Central memory CD4-positive, alpha-beta T cell (primary cell): ENCODE data around the gene PDE4A.
A peak's percentile ranks its signal among the peaks of the same experiment; 100 is the strongest.
"Not testable (repeated sequence)": the region's sequence is repeated elsewhere in the genome, so short reads cannot be mapped to it uniquely, and the experiment has no call there.

Source experiments
- DNase-seq: peaks from one replicate; pipeline ENCODE4 v3.0.0; 2022

The PDE4A gene

DNA sequence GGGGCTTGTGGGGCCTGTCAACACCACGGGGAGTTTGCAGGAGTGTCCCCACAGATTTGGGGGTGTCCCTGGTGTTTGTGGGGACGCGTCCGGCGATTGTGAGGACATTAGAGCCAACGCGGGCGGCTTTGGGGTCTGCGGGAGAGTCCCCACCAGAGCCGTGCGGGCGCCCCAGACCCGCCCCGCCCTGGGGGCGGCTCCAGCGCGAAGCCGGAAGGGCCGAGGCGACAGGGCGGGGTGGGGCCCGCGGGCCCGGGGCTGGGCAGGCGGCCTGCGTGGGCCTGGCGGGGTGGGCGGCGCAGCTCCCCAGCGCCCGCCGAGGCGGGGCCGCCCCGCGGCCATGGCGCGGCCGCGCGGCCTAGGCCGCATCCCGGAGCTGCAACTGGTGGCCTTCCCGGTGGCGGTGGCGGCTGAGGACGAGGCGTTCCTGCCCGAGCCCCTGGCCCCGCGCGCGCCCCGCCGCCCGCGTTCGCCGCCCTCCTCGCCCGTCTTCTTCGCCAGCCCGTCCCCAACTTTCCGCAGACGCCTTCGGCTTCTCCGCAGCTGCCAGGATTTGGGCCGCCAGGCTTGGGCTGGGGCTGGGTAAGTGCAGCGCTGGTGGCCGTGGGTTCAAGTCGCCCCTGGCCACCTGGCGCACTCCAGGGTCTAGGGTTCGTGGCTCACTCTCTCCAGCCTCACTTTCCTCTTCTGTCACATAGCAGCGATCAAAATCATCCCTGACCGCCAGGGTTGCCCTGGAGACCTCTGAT lies 10.3 kb downstream of the PDE4A start:
- DNase-seq: no peak

DNA sequence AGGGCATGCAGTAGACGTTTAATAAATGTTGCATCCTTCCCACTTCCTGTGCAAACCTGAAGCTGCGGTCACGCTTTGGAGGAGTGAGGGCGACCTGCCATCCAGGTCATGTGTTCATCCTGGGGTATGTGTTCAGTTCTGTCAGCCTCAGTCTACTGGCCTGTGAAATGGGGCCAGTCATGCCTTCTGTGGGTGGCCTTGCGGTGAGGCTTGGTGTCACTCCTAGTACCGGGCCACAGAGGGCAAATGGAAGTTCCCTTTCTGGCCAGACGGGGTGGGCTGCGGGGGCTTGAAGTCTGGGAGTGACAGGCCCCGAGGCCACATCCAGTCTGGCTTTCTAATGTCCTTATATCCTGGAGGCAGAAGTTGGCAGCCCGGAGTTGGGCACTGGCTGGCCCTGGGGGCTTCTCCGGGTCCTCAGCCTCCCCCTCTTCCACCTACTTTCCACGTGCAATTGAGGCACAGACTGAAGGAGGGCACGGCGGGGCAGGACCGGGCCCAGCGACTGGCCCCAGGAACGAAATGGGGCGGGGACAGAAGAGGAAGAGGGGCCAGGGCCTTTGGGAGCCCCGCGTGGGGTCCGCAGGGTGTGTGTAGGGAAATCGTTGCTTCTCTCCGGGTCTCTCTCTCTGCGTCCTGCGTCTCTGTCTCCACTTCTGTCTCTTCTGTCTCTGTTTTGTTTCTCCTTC lies 11.1 kb downstream of the PDE4A start:
- peak; percentile 54 for DNase-seq

DNA sequence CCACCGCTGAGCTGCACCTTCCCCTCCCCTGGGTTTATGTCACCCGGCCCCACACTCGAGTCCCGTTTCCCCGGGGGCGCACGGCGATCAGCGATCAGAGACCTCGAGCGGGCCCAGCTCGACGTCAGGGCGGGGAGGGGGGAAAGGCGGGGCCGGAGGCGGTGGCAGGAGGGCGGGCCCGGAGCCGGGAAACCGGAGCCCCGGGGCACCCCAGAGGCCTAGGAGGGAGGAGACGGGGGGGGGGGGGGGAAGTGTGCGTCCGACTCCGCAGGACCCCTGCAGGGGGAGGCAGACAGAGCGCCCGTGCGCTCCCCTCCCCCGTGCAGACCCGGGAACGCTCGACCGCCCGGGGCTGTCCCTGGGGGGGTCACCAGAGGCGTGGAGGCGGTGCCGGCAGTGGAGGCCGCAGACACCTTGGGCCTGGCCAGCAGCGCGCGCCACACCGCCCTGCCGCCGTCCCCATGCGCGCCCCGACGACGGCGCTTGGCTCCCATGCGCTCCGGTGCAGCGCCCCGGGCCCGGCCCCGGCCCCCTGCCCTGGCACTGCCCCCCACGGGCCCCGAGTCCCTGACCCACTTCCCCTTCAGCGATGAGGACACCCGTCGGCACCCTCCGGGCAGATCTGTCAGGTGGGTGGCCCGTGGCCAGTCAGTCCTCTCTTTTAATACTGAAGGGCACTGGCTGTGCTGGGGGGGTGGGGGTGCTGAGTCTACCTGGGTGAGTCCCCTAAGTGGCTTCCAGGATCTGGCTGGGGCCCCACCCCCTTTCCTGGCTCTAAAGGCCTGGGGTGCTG lies 11.8 kb downstream of the PDE4A start:
- peak; percentile 62 for DNase-seq

DNA sequence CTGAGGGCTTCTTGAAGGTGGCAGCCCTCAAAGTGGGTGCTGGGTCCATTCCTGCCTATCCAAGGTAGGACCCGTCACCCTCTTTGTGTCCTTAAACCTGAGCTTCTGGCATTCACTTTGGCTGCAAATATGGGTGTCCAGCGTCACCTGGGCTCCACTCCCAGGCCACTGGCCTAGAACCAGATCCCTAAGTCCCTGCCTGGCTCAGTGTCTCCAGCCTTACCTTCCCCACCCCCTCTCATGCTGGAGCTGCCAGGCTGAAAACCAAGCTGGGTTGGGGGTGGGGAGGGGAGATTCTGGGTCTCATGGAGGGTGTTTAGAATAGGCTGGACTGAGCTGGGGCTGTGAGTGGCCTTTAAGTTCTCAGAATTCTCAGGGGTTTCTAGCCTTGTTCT lies 12.4 kb downstream of the PDE4A start:
- DNase-seq: no peak

DNA sequence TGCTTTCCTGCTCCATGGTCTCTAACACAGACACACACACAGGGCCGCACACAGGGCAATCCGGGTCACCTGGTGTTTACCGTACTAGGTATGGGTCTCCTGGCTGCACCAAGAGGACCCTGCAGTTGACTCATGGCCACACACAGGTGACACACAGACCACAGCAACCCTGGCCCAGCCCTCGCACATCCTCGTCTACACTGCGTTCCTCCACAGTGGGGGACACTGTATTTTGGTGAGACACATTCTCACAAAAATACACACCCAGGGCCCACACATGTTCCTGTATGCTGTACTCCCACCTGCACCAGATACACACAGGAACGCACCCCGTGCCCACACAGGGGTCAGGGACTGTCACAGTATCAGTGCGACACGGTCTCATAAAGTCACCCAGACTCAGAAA lies 12.8 kb downstream of the PDE4A start:
- DNase-seq: no peak

DNA sequence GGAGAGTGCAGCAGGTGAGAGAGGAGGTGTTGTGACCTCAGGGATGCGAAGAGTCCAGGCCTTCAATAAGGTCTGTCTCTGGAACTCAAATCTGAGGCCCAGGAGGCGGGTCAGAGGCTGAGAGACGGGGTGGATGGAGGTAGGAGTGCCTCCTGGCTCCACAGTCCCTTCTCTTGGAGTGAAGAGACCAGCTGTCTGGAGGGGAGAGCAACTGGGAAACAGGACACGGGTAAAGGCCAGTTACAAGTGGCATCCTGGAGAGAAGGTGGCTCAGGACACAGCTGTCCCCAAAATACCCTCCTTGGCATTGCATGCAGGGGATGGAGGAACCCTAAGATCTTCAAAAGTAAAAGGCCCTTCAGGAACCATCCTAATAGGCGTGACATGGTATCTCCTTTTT lies 19.2 kb downstream of the PDE4A start:
- DNase-seq: no peak

DNA sequence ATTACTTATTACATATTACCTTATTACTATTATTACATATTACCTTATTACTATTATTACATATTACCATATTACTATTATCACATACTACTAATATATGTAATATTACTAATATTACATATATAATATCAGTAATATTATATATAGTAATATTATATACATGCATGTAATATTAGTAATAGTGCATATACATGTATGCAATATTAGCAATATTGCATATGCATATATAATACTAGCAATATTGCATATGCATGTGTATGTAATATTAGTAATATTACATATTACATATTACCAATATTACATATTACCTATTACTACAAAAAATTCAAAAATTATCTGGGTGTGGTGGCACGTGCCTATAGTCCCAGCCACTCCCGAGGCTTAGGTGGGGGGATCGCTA lies 22.4 kb downstream of the PDE4A start:
- no peak for DNase-seq

DNA sequence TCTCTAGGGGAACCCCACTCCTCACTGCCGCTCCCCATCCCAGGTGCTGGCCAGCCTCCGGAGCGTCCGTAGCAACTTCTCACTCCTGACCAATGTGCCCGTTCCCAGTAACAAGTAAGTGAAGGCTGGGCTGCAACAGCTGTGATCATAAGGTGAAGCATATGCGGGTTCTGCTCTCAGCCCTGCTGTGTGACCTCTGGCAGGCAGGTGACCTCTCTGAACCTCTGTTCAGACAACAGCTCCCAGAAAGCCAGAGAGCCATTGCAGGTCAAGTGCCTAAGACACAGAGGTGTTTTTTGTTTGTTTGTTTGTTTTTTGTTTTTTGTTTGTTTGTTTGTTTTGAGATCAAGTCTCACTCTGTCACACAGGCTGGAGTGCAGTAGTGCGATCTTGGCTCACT lies 28.7 kb downstream of the PDE4A start:
- DNase-seq: no peak

DNA sequence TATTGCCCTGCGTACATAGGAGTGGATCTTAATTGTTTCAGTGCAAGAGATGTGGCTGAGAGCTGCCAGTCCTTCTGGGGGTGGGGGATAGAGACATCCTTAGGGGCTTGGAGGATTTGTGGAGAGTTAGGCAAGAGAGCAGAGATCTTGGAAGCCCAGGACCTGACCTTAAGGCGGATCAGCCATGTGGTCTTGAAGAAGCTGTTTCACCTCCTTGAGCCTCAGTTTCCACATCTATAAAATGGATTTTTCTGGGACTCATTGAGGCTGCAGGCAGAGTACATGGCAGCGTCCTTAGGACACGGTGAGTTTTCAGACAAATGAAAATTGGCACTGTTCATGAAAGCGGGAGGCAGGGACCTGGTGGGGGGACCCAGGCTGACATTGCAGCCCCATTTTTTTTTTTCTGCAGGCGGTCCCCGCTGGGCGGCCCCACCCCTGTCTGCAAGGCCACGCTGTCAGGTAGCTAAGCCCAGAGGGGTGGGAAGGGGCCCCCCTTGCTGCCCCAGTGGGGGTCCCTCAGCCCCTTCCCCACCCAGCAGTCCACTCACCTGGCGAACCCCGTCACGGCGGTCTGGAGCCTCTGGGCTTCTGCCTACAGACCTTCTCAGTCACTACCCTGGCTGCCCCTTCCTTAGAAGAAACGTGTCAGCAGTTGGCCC lies 30.0 kb downstream of the PDE4A start:
- DNase-seq: no peak

DNA sequence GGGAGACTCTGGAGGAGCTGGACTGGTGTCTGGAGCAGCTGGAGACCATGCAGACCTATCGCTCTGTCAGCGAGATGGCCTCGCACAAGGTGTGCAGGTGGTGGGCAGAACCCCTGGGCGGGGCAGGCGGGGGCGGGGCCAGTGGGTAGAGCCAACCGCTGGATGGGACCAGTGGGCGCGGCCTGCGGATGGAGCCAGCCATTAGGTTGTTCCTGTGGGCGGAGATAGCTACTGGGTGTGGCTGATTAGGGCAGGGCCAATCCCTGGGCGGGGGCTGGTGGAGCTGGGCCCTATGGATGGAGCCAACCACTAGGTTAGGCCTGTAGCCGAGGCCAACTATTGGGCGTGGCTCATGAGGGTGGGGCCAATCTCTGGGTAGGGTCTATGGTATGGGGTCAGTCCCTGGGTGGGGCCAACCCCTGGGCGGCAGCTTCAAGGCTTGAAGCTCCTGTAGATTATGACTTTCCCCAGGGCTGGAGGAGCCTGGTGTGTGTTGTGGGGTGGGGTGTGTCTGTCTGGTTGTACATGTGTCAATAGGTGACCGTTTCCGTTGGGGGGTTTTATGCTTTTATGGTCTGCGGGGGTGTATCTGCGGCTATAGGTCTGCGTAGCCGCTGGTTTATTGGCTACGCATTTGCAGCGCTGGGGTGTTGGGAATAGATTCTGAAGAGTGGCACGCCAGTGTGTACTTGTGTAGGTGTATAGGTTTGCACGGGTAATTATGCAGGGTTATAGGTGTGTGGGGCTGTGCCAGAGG lies 30.7 kb downstream of the PDE4A start:
- DNase-seq: no peak

DNA sequence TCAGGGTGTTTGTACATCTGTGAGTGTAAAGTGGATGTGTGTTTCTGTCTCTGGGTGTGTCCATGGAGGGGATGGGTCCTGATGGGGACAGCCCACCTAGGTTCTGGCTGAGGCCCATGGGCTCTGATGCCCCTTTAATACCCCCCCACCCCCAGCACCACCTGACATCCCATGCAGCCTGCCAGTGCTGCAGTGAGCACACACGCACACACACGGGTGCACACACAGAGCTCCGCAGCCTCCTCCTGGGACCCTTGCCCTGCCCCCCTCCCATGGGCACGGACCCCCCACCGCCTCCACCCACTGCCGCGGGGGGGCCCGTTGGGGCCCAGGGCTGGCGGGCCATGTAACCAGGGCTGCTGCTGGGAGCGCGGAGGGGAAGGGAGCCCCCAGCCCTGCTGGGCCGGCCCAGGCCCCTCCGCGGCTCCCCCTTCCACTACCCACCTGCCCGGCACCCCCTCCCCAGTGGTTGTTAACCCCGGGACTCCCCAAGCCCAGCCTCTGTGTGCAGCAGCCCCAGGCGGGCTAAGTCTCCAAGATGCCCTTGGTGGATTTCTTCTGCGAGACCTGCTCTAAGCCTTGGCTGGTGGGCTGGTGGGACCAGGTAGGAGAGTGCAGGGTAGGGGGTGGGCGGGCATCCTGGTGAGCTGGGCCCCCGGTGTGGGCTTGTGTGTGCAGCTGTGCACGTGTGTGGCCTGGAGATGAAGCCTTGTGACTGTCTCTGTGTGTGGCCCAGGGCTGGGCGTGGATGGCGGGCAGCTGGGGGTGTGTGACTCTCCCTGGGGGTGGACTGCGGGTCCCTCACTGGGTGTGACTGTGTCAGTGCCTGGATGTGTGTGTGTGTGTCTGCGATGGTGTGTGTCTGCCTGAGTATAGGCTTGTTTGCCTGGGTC lies 32.6 kb downstream of the PDE4A start:
- DNase-seq: no peak

DNA sequence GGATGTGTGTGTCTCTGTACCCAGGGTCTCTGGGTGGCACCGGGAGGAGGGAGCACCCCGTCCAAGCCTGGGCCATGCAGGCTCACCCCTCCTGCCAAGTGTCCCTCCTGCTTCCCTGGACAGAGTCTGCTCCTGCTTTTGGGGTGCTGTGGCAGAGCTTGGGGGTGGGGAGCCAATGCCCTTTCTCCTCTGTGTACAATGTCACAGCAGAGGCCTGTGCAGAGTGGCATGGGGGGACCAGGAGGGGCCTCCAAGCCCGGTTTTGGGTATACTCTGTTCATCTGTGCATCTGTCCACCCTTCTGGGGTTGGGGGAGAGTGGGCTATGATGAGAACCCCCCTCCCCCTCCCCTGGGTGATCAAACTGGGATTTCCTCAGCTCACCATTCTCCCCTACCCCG lies 33.5 kb downstream of the PDE4A start:
- DNase-seq: no peak

DNA sequence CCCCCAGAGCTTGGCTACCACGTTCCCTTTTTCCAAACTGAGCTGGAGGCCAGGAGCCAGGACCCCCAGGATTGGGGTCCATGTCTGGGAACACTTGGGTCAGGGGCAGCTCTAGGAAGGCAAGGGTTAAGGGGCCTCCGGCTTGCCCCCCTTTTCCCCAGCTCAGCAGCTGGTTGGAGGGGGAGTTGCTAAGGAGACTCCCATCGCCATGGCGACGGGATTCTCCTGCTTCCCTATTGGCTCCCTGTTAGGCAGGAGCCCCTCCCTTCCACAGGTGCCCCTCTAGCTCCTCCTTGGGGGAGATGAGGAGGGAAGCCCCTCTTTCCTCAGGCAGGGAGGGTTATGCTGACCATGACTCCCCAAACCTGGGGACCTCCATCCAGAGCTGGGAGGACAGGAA lies 33.9 kb downstream of the PDE4A start:
- DNase-seq: no peak

DNA sequence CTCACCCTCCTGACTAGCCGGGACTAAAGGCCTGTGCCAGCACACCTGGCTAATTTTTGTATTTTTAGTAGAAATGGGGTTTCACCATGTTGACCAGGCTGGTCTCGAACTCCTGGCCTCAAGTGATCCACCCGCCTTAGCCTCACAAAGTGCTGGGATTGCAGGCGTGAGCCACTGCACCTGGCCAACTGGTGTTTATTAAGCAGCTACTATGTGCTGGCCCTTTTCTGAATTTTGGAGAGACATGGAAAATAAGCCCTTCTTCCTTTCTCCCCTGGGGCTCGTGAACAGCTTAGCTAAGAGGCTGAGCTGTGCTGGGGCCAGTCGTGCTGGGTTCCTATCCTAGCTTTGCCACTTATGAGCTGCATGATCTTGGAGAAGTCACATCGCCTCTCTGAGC lies 38.4 kb downstream of the PDE4A start:
- DNase-seq: not testable (repeated sequence)

DNA sequence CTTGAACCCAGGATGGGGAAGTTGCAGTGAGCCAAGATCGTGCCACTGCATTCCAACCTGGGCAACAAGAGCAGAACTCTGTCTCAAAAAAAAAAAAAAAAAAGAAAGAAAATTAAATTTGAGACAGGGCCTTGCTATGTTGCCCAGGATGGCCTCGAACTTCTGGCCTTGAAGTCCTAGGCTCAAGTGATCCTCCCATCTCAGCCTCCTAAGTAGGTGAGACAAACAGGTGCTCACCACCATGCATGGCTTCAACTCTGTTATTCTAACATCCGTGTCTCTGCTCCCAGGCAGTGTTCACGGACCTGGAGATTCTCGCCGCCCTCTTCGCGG lies 40.3 kb downstream of the PDE4A start:
- DNase-seq: no peak

DNA sequence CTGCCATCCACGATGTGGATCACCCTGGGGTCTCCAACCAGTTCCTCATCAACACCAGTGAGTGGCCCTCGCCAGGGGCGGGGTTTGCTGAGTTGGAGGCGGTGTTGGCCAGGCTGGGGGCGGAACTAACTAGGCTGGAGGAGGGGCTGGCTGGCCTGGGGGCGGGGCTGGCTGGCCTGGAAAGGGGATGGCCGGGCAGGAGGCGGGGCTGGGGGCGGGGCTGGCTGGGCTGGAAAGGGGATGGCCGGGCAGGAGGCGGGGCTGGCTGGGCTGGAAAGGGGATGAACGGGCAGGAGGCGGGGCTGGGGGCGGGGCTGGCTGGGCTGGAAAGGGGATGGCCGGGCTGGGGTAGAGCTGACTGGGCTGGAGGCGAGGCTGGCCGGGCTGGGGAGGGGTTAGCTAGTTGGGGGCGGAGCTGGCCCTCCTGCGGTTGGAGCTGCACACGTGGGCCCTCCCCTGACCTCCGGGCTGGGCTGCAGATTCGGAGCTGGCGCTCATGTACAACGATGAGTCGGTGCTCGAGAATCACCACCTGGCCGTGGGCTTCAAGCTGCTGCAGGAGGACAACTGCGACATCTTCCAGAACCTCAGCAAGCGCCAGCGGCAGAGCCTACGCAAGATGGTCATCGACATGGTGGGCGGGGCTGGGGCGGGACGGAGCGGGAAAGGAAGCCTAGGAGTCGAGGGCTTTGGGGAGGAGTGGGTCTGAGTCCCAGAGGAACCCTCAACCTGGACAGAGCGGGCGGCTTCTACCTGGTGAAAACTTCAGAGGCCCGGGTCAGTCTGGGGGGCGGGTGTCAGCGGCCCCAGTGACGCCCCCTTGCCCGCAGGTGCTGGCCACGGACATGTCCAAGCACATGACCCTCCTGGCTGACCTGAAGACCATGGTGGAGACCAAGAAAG lies 41.0 kb downstream of the PDE4A start:
- DNase-seq: peak; percentile 80

DNA sequence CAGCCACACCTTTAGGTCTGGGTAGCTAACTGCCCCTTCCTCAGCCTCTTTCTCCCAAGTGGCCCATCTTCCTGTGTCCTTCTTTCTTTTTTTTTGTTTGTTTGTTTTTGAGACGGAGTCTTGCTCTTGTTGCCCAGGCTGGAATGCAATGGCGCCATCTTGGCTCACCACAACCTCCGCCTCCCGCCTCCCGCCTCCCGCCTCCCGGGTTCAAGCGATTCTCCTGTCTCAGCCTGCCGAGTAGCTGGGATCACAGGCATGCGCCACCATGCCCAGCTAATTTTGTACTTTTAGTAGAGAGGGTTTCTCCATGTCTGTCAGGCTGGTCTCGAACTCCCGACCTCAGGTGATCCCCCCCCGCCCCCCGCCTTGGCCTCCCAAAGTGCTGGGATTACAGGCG lies 41.7 kb downstream of the PDE4A start:
- not testable (repeated sequence) for DNase-seq

DNA sequence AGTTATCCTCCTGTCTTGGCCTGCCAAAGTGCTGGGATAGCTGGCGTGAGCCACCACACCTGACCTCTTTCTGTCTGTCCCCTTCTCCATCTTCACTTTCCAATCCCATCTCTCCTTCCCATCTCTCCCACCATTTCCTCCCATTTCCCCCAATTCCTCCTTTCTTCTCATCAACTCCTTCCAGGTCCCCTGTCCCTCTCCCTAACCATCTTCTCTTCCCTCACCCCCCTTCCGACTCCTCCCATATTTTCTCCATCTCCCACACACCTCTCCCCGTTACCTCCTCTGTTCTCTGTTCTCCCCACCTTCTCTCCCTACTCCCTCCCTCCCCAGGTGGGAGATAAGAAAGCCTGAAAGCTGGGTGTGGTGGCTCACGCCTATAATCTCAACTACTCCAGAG lies 42.2 kb downstream of the PDE4A start:
- DNase-seq: no peak

DNA sequence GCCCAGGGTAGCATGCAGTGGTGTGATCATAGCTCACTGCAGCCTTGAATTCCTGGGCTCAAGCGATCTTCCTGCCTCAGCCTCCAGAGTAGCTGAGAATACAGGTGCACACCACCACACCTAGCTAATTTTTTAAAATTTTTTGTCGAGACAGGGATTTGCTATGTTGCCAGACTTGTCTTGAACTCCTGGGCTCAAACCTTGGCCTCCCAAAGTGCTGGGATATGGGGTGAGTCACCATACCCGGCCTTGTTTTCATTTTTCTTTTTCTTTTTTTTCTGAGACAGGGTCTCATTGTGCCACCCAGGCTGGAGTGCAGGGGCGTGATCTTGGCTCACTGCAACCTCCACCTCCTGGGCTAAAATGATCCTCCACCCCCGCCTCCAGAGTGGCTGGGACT lies 44.1 kb downstream of the PDE4A start:
- DNase-seq: no peak

DNA sequence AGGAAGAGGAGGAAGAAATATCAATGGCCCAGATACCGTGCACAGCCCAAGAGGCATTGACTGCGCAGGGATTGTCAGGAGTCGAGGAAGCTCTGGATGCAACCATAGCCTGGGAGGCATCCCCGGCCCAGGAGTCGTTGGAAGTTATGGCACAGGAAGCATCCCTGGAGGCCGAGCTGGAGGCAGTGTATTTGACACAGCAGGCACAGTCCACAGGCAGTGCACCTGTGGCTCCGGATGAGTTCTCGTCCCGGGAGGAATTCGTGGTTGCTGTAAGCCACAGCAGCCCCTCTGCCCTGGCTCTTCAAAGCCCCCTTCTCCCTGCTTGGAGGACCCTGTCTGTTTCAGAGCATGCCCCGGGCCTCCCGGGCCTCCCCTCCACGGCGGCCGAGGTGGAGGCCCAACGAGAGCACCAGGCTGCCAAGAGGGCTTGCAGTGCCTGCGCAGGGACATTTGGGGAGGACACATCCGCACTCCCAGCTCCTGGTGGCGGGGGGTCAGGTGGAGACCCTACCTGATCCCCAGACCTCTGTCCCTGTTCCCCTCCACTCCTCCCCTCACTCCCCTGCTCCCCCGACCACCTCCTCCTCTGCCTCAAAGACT lies 46.9 kb downstream of the PDE4A start:
- DNase-seq: no peak
